D721Med (cell line): ENCODE results near the gene SLN.

Source experiments
- DNase-seq: peaks from one replicate; pipeline ENCODE4 v3.0.0; 2011; ENCODE audit warnings: low spot score; ENCODE audit not compliant: insufficient read length
- FAIRE-seq: peaks from 2 replicates; lab custom pipeline; 2011; peaks lifted over from hg19 to GRCh38; lab: Jason Lieb, UNC
- TF ChIP-seq, protein P1 (sequence below): IDR thresholded peaks from 2 replicates; pipeline ENCODE4 v1.5.1; 2012; ENCODE audit warnings: mild to moderate bottlenecking, control low read depth; ENCODE audit not compliant: insufficient read depth; ENCODE audit errors: missing control alignments

Gene SLN

GRCh38 chr11:107706531-107706930, 5.3 kb downstream of the SLN start:
- FAIRE-seq = no peak

GRCh38 chr11:107705027-107705426, 6.8 kb downstream of the SLN start:
- FAIRE-seq = no peak
- DNase-seq = no peak

More at GRCh38 chr11:107706531-107706930, 5.3 kb downstream of the SLN start:
- no peak for DNase-seq
- TF ChIP-seq, protein P1, sequence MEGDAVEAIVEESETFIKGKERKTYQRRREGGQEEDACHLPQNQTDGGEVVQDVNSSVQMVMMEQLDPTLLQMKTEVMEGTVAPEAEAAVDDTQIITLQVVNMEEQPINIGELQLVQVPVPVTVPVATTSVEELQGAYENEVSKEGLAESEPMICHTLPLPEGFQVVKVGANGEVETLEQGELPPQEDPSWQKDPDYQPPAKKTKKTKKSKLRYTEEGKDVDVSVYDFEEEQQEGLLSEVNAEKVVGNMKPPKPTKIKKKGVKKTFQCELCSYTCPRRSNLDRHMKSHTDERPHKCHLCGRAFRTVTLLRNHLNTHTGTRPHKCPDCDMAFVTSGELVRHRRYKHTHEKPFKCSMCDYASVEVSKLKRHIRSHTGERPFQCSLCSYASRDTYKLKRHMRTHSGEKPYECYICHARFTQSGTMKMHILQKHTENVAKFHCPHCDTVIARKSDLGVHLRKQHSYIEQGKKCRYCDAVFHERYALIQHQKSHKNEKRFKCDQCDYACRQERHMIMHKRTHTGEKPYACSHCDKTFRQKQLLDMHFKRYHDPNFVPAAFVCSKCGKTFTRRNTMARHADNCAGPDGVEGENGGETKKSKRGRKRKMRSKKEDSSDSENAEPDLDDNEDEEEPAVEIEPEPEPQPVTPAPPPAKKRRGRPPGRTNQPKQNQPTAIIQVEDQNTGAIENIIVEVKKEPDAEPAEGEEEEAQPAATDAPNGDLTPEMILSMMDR = no peak

GRCh38 chr11:107704451-107704850, 7.4 kb downstream of the SLN start:
- DNase-seq (no peak), FAIRE-seq (no peak)

More at GRCh38 chr11:107705027-107705426, 6.8 kb downstream of the SLN start:
- TF ChIP-seq, protein P1 = no peak

GRCh38 chr11:107702723-107703122, 9.1 kb downstream of the SLN start:
- no peak for DNase-seq
- TF ChIP-seq, protein P1 = no peak
- FAIRE-seq = no peak

More at GRCh38 chr11:107704451-107704850, 7.4 kb downstream of the SLN start:
- TF ChIP-seq, protein P1 = no peak

DNA sequence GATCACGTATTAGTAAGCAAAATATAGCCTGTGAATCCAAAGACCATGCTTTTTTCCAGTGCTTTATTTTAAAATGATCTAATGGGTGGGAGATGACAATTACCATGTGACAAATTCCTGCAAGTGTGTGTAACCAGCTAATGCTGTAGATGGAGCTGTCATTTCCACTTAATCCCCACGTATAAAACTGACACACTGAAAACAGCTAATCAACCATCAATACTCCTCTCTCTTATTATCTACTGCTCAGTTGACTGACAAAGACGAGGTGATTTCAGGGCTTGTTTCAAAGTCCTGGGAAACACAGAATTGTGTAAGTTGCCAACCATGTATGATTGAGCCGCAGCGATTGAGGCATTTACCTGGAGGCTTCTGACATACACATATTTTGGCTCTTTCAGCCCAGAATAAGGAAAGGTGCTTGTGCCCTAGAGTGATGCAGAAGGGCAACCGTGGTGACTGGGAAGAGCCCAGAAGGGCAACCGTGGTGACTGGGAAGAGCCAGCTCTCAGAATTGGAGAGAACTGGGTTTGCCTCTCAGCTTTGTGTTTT, 9.7 kb downstream of the SLN start:
- DNase-seq (no peak), FAIRE-seq (no peak)
- TF ChIP-seq, protein P1 = no peak

GRCh38 chr11:107699371-107700285, 12.2 kb downstream of the SLN start:
- FAIRE-seq = no peak
- no peak for DNase-seq
- TF ChIP-seq, protein P1 = no peak
